Endothelial cell of umbilical vein (primary cell): ENCODE results near the gene HOXC12. TPM values are rescaled to one million over a fixed set of nuclear protein-coding genes. Genes with fewer than 3 reads are reported as not detected.
A peak's percentile ranks its signal among the peaks of the same experiment; 100 is the strongest.

Source experiments
- BruUV-seq: library from RNA; stranded (reverse); fragments of 400-500 nt; replicated peaks from 2 replicates; lab custom pipeline; 2021; lab: Mats Ljungman, UMichigan
- CTCF ChIA-PET: fragments of 300-600, 350-600 bp; sonication (Branson Sonifier 250); formaldehyde crosslinking; loops from one replicate; lab custom pipeline; 2021; ENCODE audit warnings: antibody characterized with exemption, inconsistent platforms; lab: Charles Lee
- POLR2A ChIA-PET: fragments of 300-600, 350-600 bp; sonication (Branson Sonifier 250); formaldehyde crosslinking; loops from one replicate; lab custom pipeline; 2021; ENCODE audit warnings: antibody characterized with exemption, inconsistent platforms; lab: Charles Lee
- DNase-seq: peaks from one replicate; pipeline ENCODE4 v3.0.0-alpha.2; 2011; ENCODE audit warnings: low read depth, low spot score
- FAIRE-seq: peaks from 2 replicates; lab custom pipeline; 2011; peaks lifted over from hg19 to GRCh38; lab: Jason Lieb, UNC
- H2AFZ ChIP-seq: 2 replicates; pipeline ENCODE4 v1.6.0; 2012; ENCODE audit warnings: low read depth, low read length, control low read depth, inconsistent platforms
- H3K27ac ChIP-seq: 2 replicates; pipeline ENCODE4 v1.5.1; 2011; ENCODE audit warnings: low read depth, mild to moderate bottlenecking, control low read depth, low read length, moderate library complexity; ENCODE audit not compliant: insufficient read depth
- H3K27me3 ChIP-seq, 2 experiments: 2 replicates each; pipeline versions ENCODE4 v1.6.0 to v1.6.1; 2011; ENCODE audit warnings: low read length in 2 of 2, mixed read lengths in 1 of 2; ENCODE audit not compliant: control insufficient read depth in 2 of 2, insufficient read depth in 2 of 2
- H3K36me3 ChIP-seq, 2 experiments: 2 replicates in 1 of 2; 3 replicates in 1 of 2; pipeline ENCODE4 v1.5.1; 2011; ENCODE audit warnings: low read length in 2 of 2, mild to moderate bottlenecking in 1 of 2, moderate library complexity in 1 of 2; ENCODE audit not compliant: control insufficient read depth in 2 of 2, insufficient read depth in 2 of 2; ENCODE audit errors: extremely low read depth in 1 of 2
- H3K4me1 ChIP-seq: 3 replicates; pipeline ENCODE4 v1.5.1; 2011; ENCODE audit warnings: mild to moderate bottlenecking, low read length; ENCODE audit not compliant: control insufficient read depth, insufficient read depth; ENCODE audit errors: extremely low read depth
- H3K4me2 ChIP-seq: 2 replicates; pipeline ENCODE4 v1.6.1; 2011; ENCODE audit warnings: low read length, control low read depth, mixed read lengths; ENCODE audit not compliant: insufficient read depth
- H3K4me3 ChIP-seq, 3 experiments: fragments of 200-600 bp in 1 of 3; sonication (generic), shearing (Covaris generic) in 1 of 3; replicated peaks in 1 of 3; 2 replicates each; pipeline ENCODE4 v1.5.1; 2011 to 2016; ENCODE audit warnings: control low read depth in 3 of 3, low read length in 3 of 3, mild to moderate bottlenecking in 2 of 3, inconsistent platforms in 1 of 3, low read depth in 1 of 3, moderate library complexity in 1 of 3; ENCODE audit not compliant: insufficient read depth in 1 of 3
- H3K79me2 ChIP-seq: 2 replicates; pipeline ENCODE4 v1.6.0; 2012; ENCODE audit warnings: low read length, inconsistent platforms; ENCODE audit not compliant: control insufficient read depth, insufficient read depth
- H3K9ac ChIP-seq: replicated peaks from 2 replicates; pipeline ENCODE3; 2011; ENCODE audit warnings: low read length, control low read depth; ENCODE audit not compliant: insufficient read depth; ENCODE audit errors: extremely low read depth
- H3K9me1 ChIP-seq: replicated peaks from 3 replicates; pipeline ENCODE4 v1.6.0; 2011; ENCODE audit warnings: mild to moderate bottlenecking, low read length; ENCODE audit not compliant: control insufficient read depth, insufficient read depth; ENCODE audit errors: extremely low read depth
- H3K9me3 ChIP-seq: replicated peaks from 2 replicates; pipeline ENCODE4 v1.5.1; 2012; ENCODE audit warnings: low read length, inconsistent platforms; ENCODE audit not compliant: control insufficient read depth, insufficient read depth
- H4K20me1 ChIP-seq: replicated peaks from 2 replicates; pipeline ENCODE3; 2011; ENCODE audit warnings: mild to moderate bottlenecking, low read length; ENCODE audit not compliant: control insufficient read depth, insufficient read depth; ENCODE audit errors: extremely low read depth
- CTCF ChIP-seq, 2 donors: IDR thresholded peaks; 1 replicate in 1 of 2; 2 replicates in 1 of 2; pipeline ENCODE4 v1.5.1; 2011; ENCODE audit warnings: low read length in 2 of 2, mild to moderate bottlenecking in 2 of 2, moderate library complexity in 2 of 2, control low read depth in 1 of 2, inconsistent platforms in 1 of 2, low read depth in 1 of 2; ENCODE audit not compliant: insufficient read depth in 1 of 2; ENCODE audit errors: extremely low read depth in 1 of 2
- EZH2 ChIP-seq: IDR thresholded peaks from 2 replicates; pipeline ENCODE4 v1.6.1; 2012; ENCODE audit warnings: borderline replicate concordance, low read depth, mild to moderate bottlenecking, moderate library complexity, low read length, inconsistent platforms; ENCODE audit not compliant: severe bottlenecking
- FOS ChIP-seq: IDR thresholded peaks from 2 replicates; pipeline ENCODE4 v1.6.1; 2011; ENCODE audit warnings: mild to moderate bottlenecking, low read length, moderate library complexity, borderline replicate concordance; ENCODE audit not compliant: insufficient read depth
- GATA2 ChIP-seq: IDR thresholded peaks from 2 replicates; pipeline ENCODE4 v1.7.0; 2011; ENCODE audit warnings: low read depth, mild to moderate bottlenecking, moderate library complexity, mixed read lengths, low read length; ENCODE audit not compliant: insufficient read length, insufficient read depth
- JUN ChIP-seq: IDR thresholded peaks from 2 replicates; pipeline ENCODE4 v1.6.1; 2011; ENCODE audit warnings: borderline replicate concordance, low read depth; ENCODE audit not compliant: insufficient read length, insufficient read depth
- MAX ChIP-seq: IDR thresholded peaks from 2 replicates; pipeline ENCODE4 v1.6.1; 2011; ENCODE audit not compliant: insufficient read depth, insufficient read length
- MYC ChIP-seq: IDR thresholded peaks from one replicate; pipeline ENCODE4 v1.6.1; 2011; ENCODE audit warnings: mild to moderate bottlenecking, low read depth, low read length
- POLR2A ChIP-seq: IDR thresholded peaks from 2 replicates; pipeline ENCODE4 v1.6.1; 2012; ENCODE audit warnings: low read depth, mild to moderate bottlenecking, control low read depth, low read length
- POLR2AphosphoS5 ChIP-seq: IDR thresholded peaks from 2 replicates; pipeline ENCODE4 v1.6.1; 2012; ENCODE audit warnings: low read depth, mild to moderate bottlenecking, control low read depth, low read length, moderate library complexity; ENCODE audit not compliant: insufficient read depth
- dilution Hi-C: fragments of 300-500 bp; cut with MboI; formaldehyde crosslinking; loops from one replicate; pipeline ENCODE4 v1.15.0; 2019; ENCODE audit warnings: low sequenced_read_pairs; ENCODE audit not compliant: extremely low pct_ligation_motif_present
- intact Hi-C: fragments of 100-400 bp; cut with micrococcal nuclease; formaldehyde crosslinking; loops from one replicate; pipeline ENCODE4 v1.10.0; 2022
- polyA plus RNA-seq, 4 experiments: library from polyadenylated mRNA; depleted of rRNA in 3 of 4; stranded (reverse) in 3 of 4; unstranded in 1 of 4; fragments of >200 nt; gene quantifications; 2 replicates each; pipeline versions ENCODE4 v1.2.1 to v1.2.3, GENCODE V29; 2011 to 2012; ENCODE audit warnings: missing spikeins in 1 of 4
- total RNA-seq: library from RNA; stranded (reverse); gene quantifications from 2 replicates; pipeline ENCODE4 v1.2.3, GENCODE V29; 2021

Gene HOXC12
- total and polyA plus RNA-seq, 2 donors (not counting 3 experiments of a cell fraction or from before 2014, with no cell fraction given), result not detected

- Histone ChIP-seq H3K79me2 (no peaks in the 10 kb centered on the region), H3K9me3 (no peaks in the 10 kb centered on the region), H3K9me1 (no peaks in the 10 kb centered on the region), H3K27me3 (peaks cover 77 to 98% of the 10 kb centered on the region in 2 experiments), H4K20me1 (no peaks in the 10 kb centered on the region), H3K36me3 (no peaks in the 10 kb centered on the region), H3K4me1 (no peaks in the 10 kb centered on the region), H3K27ac (no peak overlapping the region), H3K4me3 (peak overlapping the region in 1 of 3 experiments; percentile 0), H2AFZ (no peak overlapping the region), H3K9ac (no peak overlapping the region), H3K4me2 (peak overlapping the region; percentile 9)
- intact Hi-C loops (loop anchor here (10.0 kb wide), 1 partner anchor 365 kb away; the partner anchor contains the start of gene GPR84), dilution Hi-C loops (no loop called here)
- no peak for TF ChIP-seq GATA2
- TF ChIP-seq POLR2AphosphoS5, result no peak
- TF ChIP-seq EZH2, result no peak
- TF ChIP-seq MAX, result no peak
- TF ChIP-seq MYC, result no peak
- TF ChIP-seq POLR2A, result no peak
- TF ChIP-seq FOS, result no peak
- no peak for TF ChIP-seq CTCF (IDR thresholded peaks at IDR 0.05; ENCODE audit: extremely low read depth in 1 of 2, insufficient read depth in 1 of 2, low read depth in 1 of 2, low read length in 2 of 2)
- no peak for TF ChIP-seq JUN
- no peak for FAIRE-seq
- CTCF ChIA-PET, result interaction anchor here (1.0 to 2.6 kb wide), 6 partner anchors 9 to 208 kb away, joined by 3 to 17 read pairs (median 5); partner anchors contain the start of gene HOXC8
- no TSS peak for BruUV-seq
- POLR2A ChIA-PET, result no interaction called here
- no peak for DNase-seq
Observed at GRCh38 chr12:53999559-54000115, 44.9 kb downstream of the HOXC12 start.
